Liver (tissue), 3 donors: ENCODE results near the gene MLF1.

Source experiments
- ATF3 ChIP-seq: IDR thresholded peaks from 2 replicates; pipeline ENCODE4 v1.6.1; 2016; ENCODE audit warnings: antibody characterized with exemption
- EGR1 ChIP-seq, 2 donors: IDR thresholded peaks; 2 replicates each; pipeline ENCODE4 v1.6.1; 2016 to 2018; ENCODE audit warnings: antibody characterized with exemption in 2 of 2, low read depth in 2 of 2
- FOXA1 ChIP-seq: IDR thresholded peaks from 2 replicates; pipeline ENCODE4 v1.6.1; 2016; ENCODE audit warnings: antibody characterized with exemption
- GABPA ChIP-seq, 2 donors: IDR thresholded peaks in 1 of 2; conservative IDR thresholded peaks in 1 of 2; 2 replicates each; pipeline ENCODE4 v1.6.1; 2016; ENCODE audit warnings: antibody characterized with exemption in 2 of 2, mild to moderate bottlenecking in 1 of 2, moderate library complexity in 1 of 2
- HNF4A ChIP-seq, 2 donors: conservative IDR thresholded peaks; 2 replicates each; pipeline ENCODE4 v1.6.1; 2016; ENCODE audit warnings: antibody characterized with exemption in 2 of 2, mild to moderate bottlenecking in 2 of 2
- JUND ChIP-seq, 2 donors: IDR thresholded peaks; 2 replicates each; pipeline ENCODE4 v1.6.1; 2016; ENCODE audit warnings: antibody characterized with exemption in 2 of 2
- NR2F2 ChIP-seq: IDR thresholded peaks from 2 replicates; pipeline ENCODE4 v1.6.1; 2016; ENCODE audit warnings: antibody characterized with exemption
- RAD21 ChIP-seq, 2 donors: IDR thresholded peaks; 2 replicates each; pipeline ENCODE4 v1.6.1; 2016; ENCODE audit warnings: antibody characterized with exemption in 2 of 2, mild to moderate bottlenecking in 2 of 2
- REST ChIP-seq: IDR thresholded peaks from 2 replicates; pipeline ENCODE4 v1.6.1; 2016; ENCODE audit warnings: antibody characterized with exemption, mild to moderate bottlenecking
- YY1 ChIP-seq: IDR thresholded peaks from 2 replicates; pipeline ENCODE4 v1.6.1; 2016; ENCODE audit warnings: antibody characterized with exemption, mild to moderate bottlenecking
- TF ChIP-seq, protein P1 (sequence below): fragments of 150-350 bp; IDR thresholded peaks from 2 replicates; pipeline ENCODE4 v1.5.1; 2017; ENCODE audit warnings: improper control_type of control experiment, low read depth, low read length; ENCODE audit not compliant: missing input control
- TF ChIP-seq, protein P2 (sequence below): IDR thresholded peaks from 2 replicates; pipeline ENCODE4 v1.6.1; 2016; ENCODE audit warnings: antibody characterized with exemption
- TF ChIP-seq, protein P3 (sequence below): IDR thresholded peaks from 2 replicates; pipeline ENCODE4 v1.6.1; 2016; ENCODE audit warnings: antibody characterized with exemption
- donor health status: healthy.
- donor health status: healthy.

DNA sequence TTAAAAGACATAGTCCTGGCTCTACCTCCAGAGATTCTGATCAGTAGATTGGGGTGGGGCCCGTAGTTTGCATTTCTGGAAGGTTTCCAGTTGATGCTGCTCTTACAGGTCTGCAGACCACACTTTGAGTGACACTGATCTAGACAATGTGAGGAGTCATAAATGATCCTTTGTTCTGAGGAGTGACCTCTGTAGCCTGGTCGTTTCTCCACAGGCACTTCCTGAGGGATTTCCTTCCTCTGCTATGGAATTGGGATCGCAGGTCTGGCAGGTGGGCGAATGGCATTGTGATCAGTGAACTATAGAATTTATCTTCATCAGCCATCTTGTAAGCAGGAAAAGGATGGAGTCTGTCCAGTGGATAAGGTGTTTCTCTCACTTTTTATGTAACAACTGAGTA is 78.8 kb downstream of the MLF1 start:
- TF ChIP-seq, protein P1, sequence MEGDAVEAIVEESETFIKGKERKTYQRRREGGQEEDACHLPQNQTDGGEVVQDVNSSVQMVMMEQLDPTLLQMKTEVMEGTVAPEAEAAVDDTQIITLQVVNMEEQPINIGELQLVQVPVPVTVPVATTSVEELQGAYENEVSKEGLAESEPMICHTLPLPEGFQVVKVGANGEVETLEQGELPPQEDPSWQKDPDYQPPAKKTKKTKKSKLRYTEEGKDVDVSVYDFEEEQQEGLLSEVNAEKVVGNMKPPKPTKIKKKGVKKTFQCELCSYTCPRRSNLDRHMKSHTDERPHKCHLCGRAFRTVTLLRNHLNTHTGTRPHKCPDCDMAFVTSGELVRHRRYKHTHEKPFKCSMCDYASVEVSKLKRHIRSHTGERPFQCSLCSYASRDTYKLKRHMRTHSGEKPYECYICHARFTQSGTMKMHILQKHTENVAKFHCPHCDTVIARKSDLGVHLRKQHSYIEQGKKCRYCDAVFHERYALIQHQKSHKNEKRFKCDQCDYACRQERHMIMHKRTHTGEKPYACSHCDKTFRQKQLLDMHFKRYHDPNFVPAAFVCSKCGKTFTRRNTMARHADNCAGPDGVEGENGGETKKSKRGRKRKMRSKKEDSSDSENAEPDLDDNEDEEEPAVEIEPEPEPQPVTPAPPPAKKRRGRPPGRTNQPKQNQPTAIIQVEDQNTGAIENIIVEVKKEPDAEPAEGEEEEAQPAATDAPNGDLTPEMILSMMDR: no peak
- TF ChIP-seq GABPA (IDR thresholded peaks at IDR 0.05 in 1 of 2, conservative IDR thresholded peaks at IDR 0.05 in 1 of 2): no peak
- TF ChIP-seq YY1: no peak
- TF ChIP-seq ATF3: no peak
- TF ChIP-seq FOXA1: no peak
- TF ChIP-seq REST: no peak
- no peak for TF ChIP-seq JUND (IDR thresholded peaks at IDR 0.05)
- TF ChIP-seq, protein P2, sequence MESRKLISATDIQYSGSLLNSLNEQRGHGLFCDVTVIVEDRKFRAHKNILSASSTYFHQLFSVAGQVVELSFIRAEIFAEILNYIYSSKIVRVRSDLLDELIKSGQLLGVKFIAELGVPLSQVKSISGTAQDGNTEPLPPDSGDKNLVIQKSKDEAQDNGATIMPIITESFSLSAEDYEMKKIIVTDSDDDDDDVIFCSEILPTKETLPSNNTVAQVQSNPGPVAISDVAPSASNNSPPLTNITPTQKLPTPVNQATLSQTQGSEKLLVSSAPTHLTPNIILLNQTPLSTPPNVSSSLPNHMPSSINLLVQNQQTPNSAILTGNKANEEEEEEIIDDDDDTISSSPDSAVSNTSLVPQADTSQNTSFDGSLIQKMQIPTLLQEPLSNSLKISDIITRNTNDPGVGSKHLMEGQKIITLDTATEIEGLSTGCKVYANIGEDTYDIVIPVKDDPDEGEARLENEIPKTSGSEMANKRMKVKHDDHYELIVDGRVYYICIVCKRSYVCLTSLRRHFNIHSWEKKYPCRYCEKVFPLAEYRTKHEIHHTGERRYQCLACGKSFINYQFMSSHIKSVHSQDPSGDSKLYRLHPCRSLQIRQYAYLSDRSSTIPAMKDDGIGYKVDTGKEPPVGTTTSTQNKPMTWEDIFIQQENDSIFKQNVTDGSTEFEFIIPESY: no peak
- TF ChIP-seq, protein P3, sequence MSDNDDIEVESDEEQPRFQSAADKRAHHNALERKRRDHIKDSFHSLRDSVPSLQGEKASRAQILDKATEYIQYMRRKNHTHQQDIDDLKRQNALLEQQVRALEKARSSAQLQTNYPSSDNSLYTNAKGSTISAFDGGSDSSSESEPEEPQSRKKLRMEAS: no peak
- TF ChIP-seq NR2F2: peak; percentile 25
- TF ChIP-seq HNF4A (conservative IDR thresholded peaks at IDR 0.05): no peak
- no peak for TF ChIP-seq RAD21 (IDR thresholded peaks at IDR 0.05)
- no peak for TF ChIP-seq EGR1 (IDR thresholded peaks at IDR 0.05; ENCODE audit: low read depth in 2 of 2)
